ENCODE results near the gene ZNF316.
"Not testable (repeated sequence)": the region's sequence is repeated elsewhere in the genome, so short reads cannot be mapped to it uniquely, and the experiment has no call there.

The ZNF316 gene

GRCh38 chr7:6654842-6655610, 17.9 kb downstream of the ZNF316 start:
- Histone ChIP-seq H3K27ac (ENCODE audit: low read depth, low read length, severe bottlenecking) (no peak overlapping the region), H3K36me3 (ENCODE audit: control insufficient read depth, insufficient read depth, low read length) (peaks cover 50% of the 10 kb centered on the region), H3K4me3 (ENCODE audit: extremely low read depth, insufficient read depth, low read length, poor library complexity, severe bottlenecking) (no peak overlapping the region), H3K9me3 (ENCODE audit: control insufficient read depth, low read length) (no peaks in the 10 kb centered on the region), H3K4me1 (ENCODE audit: control insufficient read depth, insufficient read depth, low read length, poor library complexity, severe bottlenecking) (no peaks in the 10 kb centered on the region)
- 96 to 99% methylated on average over 41 to 48 of the region's 48 CpGs for WGBS, 2 experiments (ENCODE audit: insufficient coverage in 2 of 2)

- Histone ChIP-seq H3K4me3 (ENCODE audit: extremely low read depth, insufficient read depth, low read length, poor library complexity, severe bottlenecking) (no peak overlapping the region), H3K27ac (ENCODE audit: low read depth, low read length, severe bottlenecking) (no peak overlapping the region), H3K9me3 (ENCODE audit: control insufficient read depth, low read length) (no peaks in the 10 kb centered on the region), H3K36me3 (ENCODE audit: control insufficient read depth, insufficient read depth, low read length) (peaks cover 43% of the 10 kb centered on the region), H3K4me1 (ENCODE audit: control insufficient read depth, insufficient read depth, low read length, poor library complexity, severe bottlenecking) (no peaks in the 10 kb centered on the region)
- whole genome bisulfite sequencing, 2 experiments (ENCODE audit: insufficient coverage in 2 of 2) = 96 to 97% methylated on average over 11 to 14 of the region's 17 CpGs
These were observed 18.7 kb downstream of the ZNF316 start for GRCh38 chr7:6655636-6656385.

- Histone ChIP-seq H3K4me3 (ENCODE audit: extremely low read depth, insufficient read depth, low read length, poor library complexity, severe bottlenecking) (no peak overlapping the region), H3K4me1 (ENCODE audit: control insufficient read depth, insufficient read depth, low read length, poor library complexity, severe bottlenecking) (no peaks in the 10 kb centered on the region), H3K36me3 (ENCODE audit: control insufficient read depth, insufficient read depth, low read length) (peaks cover 37% of the 10 kb centered on the region), H3K27ac (ENCODE audit: low read depth, low read length, severe bottlenecking) (no peak overlapping the region), H3K9me3 (ENCODE audit: control insufficient read depth, low read length) (no peaks in the 10 kb centered on the region)
- 99 to 100% methylated on average over 4 to 5 of the region's 9 CpGs for WGBS, 2 experiments (ENCODE audit: insufficient coverage in 2 of 2)
These were observed 19.3 kb downstream of the ZNF316 start for GRCh38 chr7:6656413-6656812.

GRCh38 chr7:6658618-6659345, 21.7 kb downstream of the ZNF316 start:
- Histone ChIP-seq H3K4me1 (ENCODE audit: control insufficient read depth, insufficient read depth, low read length, poor library complexity, severe bottlenecking) (no peaks in the 10 kb centered on the region), H3K9me3 (ENCODE audit: control insufficient read depth, low read length) (no peaks in the 10 kb centered on the region), H3K4me3 (ENCODE audit: extremely low read depth, insufficient read depth, low read length, poor library complexity, severe bottlenecking) (no peak overlapping the region), H3K36me3 (ENCODE audit: control insufficient read depth, insufficient read depth, low read length) (peaks cover 20% of the 10 kb centered on the region), H3K27ac (ENCODE audit: low read depth, low read length, severe bottlenecking) (no peak overlapping the region)
- WGBS, 2 experiments (ENCODE audit: insufficient coverage in 2 of 2) = 54 to 56% methylated on average over 10 to 11 of the region's 11 CpGs

GRCh38 chr7:6670851-6671250, 33.7 kb downstream of the ZNF316 start:
- peaks cover 33% of the 10 kb centered on the region for H3K9me3 ChIP-seq (ENCODE audit: control insufficient read depth, low read length)

GRCh38 chr7:6675807-6676405, 38.8 kb downstream of the ZNF316 start:
- H3K36me3 ChIP-seq (ENCODE audit: control insufficient read depth, insufficient read depth, low read length) = no peaks in the 10 kb centered on the region
- H3K4me3 ChIP-seq (ENCODE audit: extremely low read depth, insufficient read depth, low read length, poor library complexity, severe bottlenecking) = no peak overlapping the region
- no CpG with 5 or more reads among the region's 1 CpG for WGBS, 2 experiments (ENCODE audit: insufficient coverage in 2 of 2)
- no peak overlapping the region for H3K27ac ChIP-seq (ENCODE audit: low read depth, low read length, severe bottlenecking)
- peaks cover 57% of the 10 kb centered on the region for H3K9me3 ChIP-seq (ENCODE audit: control insufficient read depth, low read length)
- H3K4me1 ChIP-seq (ENCODE audit: control insufficient read depth, insufficient read depth, low read length, poor library complexity, severe bottlenecking) = no peaks in the 10 kb centered on the region

More at GRCh38 chr7:6670851-6671250, 33.7 kb downstream of the ZNF316 start:
- not testable (repeated sequence) for H3K4me1 ChIP-seq (ENCODE audit: control insufficient read depth, insufficient read depth, low read length, poor library complexity, severe bottlenecking); H3K27ac ChIP-seq (ENCODE audit: low read depth, low read length, severe bottlenecking); H3K4me3 ChIP-seq (ENCODE audit: extremely low read depth, insufficient read depth, low read length, poor library complexity, severe bottlenecking); H3K36me3 ChIP-seq (ENCODE audit: control insufficient read depth, insufficient read depth, low read length)
- 100% methylated on average over 5 of the region's 34 CpGs; no CpG with 5 or more reads in 1 of the 2 experiments for WGBS, 2 experiments (ENCODE audit: insufficient coverage in 2 of 2)

GRCh38 chr7:6680146-6680545, 43.0 kb downstream of the ZNF316 start:
- no peak overlapping the region for H3K4me3 ChIP-seq (ENCODE audit: extremely low read depth, insufficient read depth, low read length, poor library complexity, severe bottlenecking)
- no peaks in the 10 kb centered on the region for H3K4me1 ChIP-seq (ENCODE audit: control insufficient read depth, insufficient read depth, low read length, poor library complexity, severe bottlenecking)
- H3K36me3 ChIP-seq (ENCODE audit: control insufficient read depth, insufficient read depth, low read length) = peaks cover 8% of the 10 kb centered on the region
- peaks cover 68% of the 10 kb centered on the region for H3K9me3 ChIP-seq (ENCODE audit: control insufficient read depth, low read length)
- H3K27ac ChIP-seq (ENCODE audit: low read depth, low read length, severe bottlenecking) = no peak overlapping the region
- 100% methylated on average over 1 of the region's 1 CpG; no CpG with 5 or more reads in 1 of the 2 experiments for WGBS, 2 experiments (ENCODE audit: insufficient coverage in 2 of 2)

- no CpG with 5 or more reads among the region's 4 CpGs for WGBS, 2 experiments (ENCODE audit: insufficient coverage in 2 of 2)
- peaks cover 98% of the 10 kb centered on the region for H3K36me3 ChIP-seq (ENCODE audit: control insufficient read depth, insufficient read depth, low read length)
- H3K4me3 ChIP-seq (ENCODE audit: extremely low read depth, insufficient read depth, low read length, poor library complexity, severe bottlenecking) = no peak overlapping the region
- no peaks in the 10 kb centered on the region for H3K4me1 ChIP-seq (ENCODE audit: control insufficient read depth, insufficient read depth, low read length, poor library complexity, severe bottlenecking)
- H3K27ac ChIP-seq (ENCODE audit: low read depth, low read length, severe bottlenecking) = no peak overlapping the region
- peaks cover 95% of the 10 kb centered on the region for H3K9me3 ChIP-seq (ENCODE audit: control insufficient read depth, low read length)
These were observed 54.0 kb downstream of the ZNF316 start for GRCh38 chr7:6691103-6691502.

GRCh38 chr7:6691609-6692106, 54.5 kb downstream of the ZNF316 start:
- Histone ChIP-seq H3K9me3 (ENCODE audit: control insufficient read depth, low read length) (peaks cover 95% of the 10 kb centered on the region), H3K36me3 (ENCODE audit: control insufficient read depth, insufficient read depth, low read length) (peaks cover 99% of the 10 kb centered on the region), H3K4me3 (ENCODE audit: extremely low read depth, insufficient read depth, low read length, poor library complexity, severe bottlenecking) (no peak overlapping the region), H3K4me1 (ENCODE audit: control insufficient read depth, insufficient read depth, low read length, poor library complexity, severe bottlenecking) (no peaks in the 10 kb centered on the region), H3K27ac (ENCODE audit: low read depth, low read length, severe bottlenecking) (no peak overlapping the region)
- WGBS, 2 experiments (ENCODE audit: insufficient coverage in 2 of 2) = no CpG with 5 or more reads among the region's 5 CpGs

- Histone ChIP-seq H3K36me3 (ENCODE audit: control insufficient read depth, insufficient read depth, low read length) (peaks cover 95% of the 10 kb centered on the region), H3K9me3 (ENCODE audit: control insufficient read depth, low read length) (peaks cover 86% of the 10 kb centered on the region), H3K4me1 (ENCODE audit: control insufficient read depth, insufficient read depth, low read length, poor library complexity, severe bottlenecking) (peaks cover 3% of the 10 kb centered on the region), H3K27ac (ENCODE audit: low read depth, low read length, severe bottlenecking) (no peak overlapping the region), H3K4me3 (ENCODE audit: extremely low read depth, insufficient read depth, low read length, poor library complexity, severe bottlenecking) (no peak overlapping the region)
- 91 to 94% methylated on average over 4 to 5 of the region's 5 CpGs for WGBS, 2 experiments (ENCODE audit: insufficient coverage in 2 of 2)
These were observed 63.7 kb downstream of the ZNF316 start for GRCh38 chr7:6700793-6701192.
